ENCODE results near the gene DOCK11.

The DOCK11 gene

GRCh38 chrX:118603981-118604380 is 108.4 kb downstream of the DOCK11 start:
- Histone ChIP-seq H3K4me3 (ENCODE audit: low read depth, low read length) (no peak overlapping the region), H3K9me3 (ENCODE audit: control insufficient read depth, insufficient read depth, low read depth, low read length) (no peaks in the 10 kb centered on the region), H3K36me3 (ENCODE audit: control insufficient read depth in 2 of 2, insufficient read depth in 1 of 2, low read length in 2 of 2) (peaks cover 4 to 8% of the 10 kb centered on the region in 2 experiments; a peak in 2 of 3 replicates), H3K4me1 (ENCODE audit: control insufficient read depth, insufficient read depth, low read length) (no peaks in the 10 kb centered on the region), H3K27ac (ENCODE audit: extremely low read depth, low read depth, low read length) (no peak overlapping the region)
- ChIA-PET POLR2A (no interaction called here), CTCF (interaction anchor here (1.1 to 1.4 kb wide), 2 partner anchors 23 to 145 kb away, joined by 3 read pairs; no protein-coding TSS in a partner anchor)
- TF ChIP-seq ZNF473 (tag by site-specific recombination; IDR thresholded peaks at IDR 0.05) (no peak), ZNF626 (tag by site-specific recombination; IDR thresholded peaks at IDR 0.05) (0 out of 2 replicates have a peak, but pooled peaks have one; percentile 35), ZNF280D (tag by site-specific recombination; IDR thresholded peaks at IDR 0.05) (0 out of 2 replicates have a peak, but pooled peaks have one; percentile 42), ZNF138 (tag by site-specific recombination; IDR thresholded peaks at IDR 0.05; ENCODE audit: borderline replicate concordance) (no peak), ZNF629 (tag by site-specific recombination; IDR thresholded peaks at IDR 0.05) (peak; percentile 18; the same call in 1 of the 2 replicates), ZNF311 (tag by site-specific recombination; IDR thresholded peaks at IDR 0.05; ENCODE audit: borderline replicate concordance) (no peak), CTCF (tag by site-specific recombination; IDR thresholded peaks at IDR 0.05) (peak; percentile 80), ZNF302 (tag by site-specific recombination; IDR thresholded peaks at IDR 0.05; ENCODE audit: low read depth) (no peak), YY1 (tag by site-specific recombination; IDR thresholded peaks at IDR 0.05) (peak; percentile 80), ZSCAN30 (tag by site-specific recombination; IDR thresholded peaks at IDR 0.05) (no peak), ZNF561 (tag by site-specific recombination; IDR thresholded peaks at IDR 0.05; ENCODE audit: borderline replicate concordance) (peak; percentile 48; the same call in 1 of the 2 replicates), ZNF324 (tag by site-specific recombination; IDR thresholded peaks at IDR 0.05) (0 out of 2 replicates have a peak, but pooled peaks have one; percentile 30), SCRT1 (tag by site-specific recombination; IDR thresholded peaks at IDR 0.05; ENCODE audit: borderline replicate concordance) (no peak), ZNF292 (tag by site-specific recombination; IDR thresholded peaks at IDR 0.05; ENCODE audit: borderline replicate concordance, low read depth) (no peak), ZNF18 (tag by site-specific recombination; IDR thresholded peaks at IDR 0.05) (no peak), TRIM28 (IDR thresholded peaks at IDR 0.05; ENCODE audit: borderline replicate concordance, low read length) (peak; percentile 73; the same call in 1 of the 2 replicates), ZNF239 (tag by site-specific recombination; IDR thresholded peaks at IDR 0.05) (no peak), ZNF335 (tag by site-specific recombination; conservative IDR thresholded peaks at IDR 0.05) (peak; percentile 25; the same call in 1 of the 2 replicates), ZNF654 (tag by site-specific recombination; IDR thresholded peaks at IDR 0.05; ENCODE audit: low read depth) (peak; percentile 99), PRDM4 (tag by site-specific recombination; IDR thresholded peaks at IDR 0.05) (0 out of 2 replicates have a peak, but pooled peaks have one; percentile 10), BCL11B (tag by site-specific recombination; IDR thresholded peaks at IDR 0.05; ENCODE audit: low read depth) (no peak)

Data from HEK293 (cell line).